ENCODE data around the gene TAF1C. TPM values are rescaled to one million over a fixed set of nuclear protein-coding genes. Genes with fewer than 3 reads are reported as not detected.

Gene TAF1C
- total RNA-seq, 3 donors from 2014 or later (not counting 1 experiment from before 2014, with no cell fraction given) = 89.0 to 97.7 (median 91.9) TPM

- Histone ChIP-seq H3K4me3 (ENCODE audit: low read length) (no peak overlapping the region), H3K27ac (ENCODE audit: low read length) (no peak overlapping the region), H3K27me3 (ENCODE audit: control insufficient read depth, insufficient read depth, low read length) (no peaks in the 10 kb centered on the region), H3K9me3 (ENCODE audit: control insufficient read depth, insufficient read depth, low read length) (no peaks in the 10 kb centered on the region), H3K4me1 (ENCODE audit: control insufficient read depth, insufficient read depth, low read length) (no peaks in the 10 kb centered on the region), H3K36me3 (ENCODE audit: control insufficient read depth, insufficient read depth, low read length) (no peaks in the 10 kb centered on the region)
- Mint-ChIP-seq H3K36me3 (no peaks in the 10 kb centered on the region), H3K4me3 (no peak overlapping the region), H3K4me1 (no peaks in the 10 kb centered on the region), H3K27ac (no peak overlapping the region), H3K9me3 (no peaks in the 10 kb centered on the region), H3K27me3 (ENCODE audit: low read depth in 2 of 2) (peaks cover 0 to 12% of the 10 kb centered on the region in 2 donors)
- DNase-seq = no peak
- 90% methylated on average over 6 of the region's 6 CpGs for WGBS (ENCODE audit: insufficient coverage)
- ATAC-seq = no peak
- intact Hi-C loops (cut with micrococcal nuclease) = no loop called here
- no peak for TF ChIP-seq CTCF (IDR thresholded peaks at IDR 0.05)
Observed at GRCh38 chr16:84227548-84227947, 40.7 kb upstream of the TAF1C start.

GRCh38 chr16:84226026-84226425 is 39.2 kb upstream of the TAF1C start:
- WGBS (ENCODE audit: insufficient coverage) = 87% methylated on average over 8 of the region's 8 CpGs
- Mint-ChIP-seq H3K27me3 (ENCODE audit: low read depth in 2 of 2) (peaks cover 0 to 9% of the 10 kb centered on the region in 2 donors), H3K4me3 (no peak overlapping the region), H3K27ac (no peak overlapping the region), H3K4me1 (no peaks in the 10 kb centered on the region), H3K36me3 (no peaks in the 10 kb centered on the region), H3K9me3 (no peaks in the 10 kb centered on the region)
- Histone ChIP-seq H3K27ac (ENCODE audit: low read length) (no peak overlapping the region), H3K9me3 (ENCODE audit: control insufficient read depth, insufficient read depth, low read length) (no peaks in the 10 kb centered on the region), H3K4me3 (ENCODE audit: low read length) (no peak overlapping the region), H3K36me3 (ENCODE audit: control insufficient read depth, insufficient read depth, low read length) (no peaks in the 10 kb centered on the region), H3K27me3 (ENCODE audit: control insufficient read depth, insufficient read depth, low read length) (no peaks in the 10 kb centered on the region), H3K4me1 (ENCODE audit: control insufficient read depth, insufficient read depth, low read length) (no peaks in the 10 kb centered on the region)
- intact Hi-C loops (cut with micrococcal nuclease) = no loop called here
- DNase-seq (no peak), ATAC-seq (no peak)
- TF ChIP-seq CTCF (IDR thresholded peaks at IDR 0.05) = no peak

- H3K4me3 ChIP-seq (ENCODE audit: low read length) = no peak overlapping the region
- Mint-ChIP-seq H3K36me3 (no peaks in the 10 kb centered on the region), H3K9me3 (no peaks in the 10 kb centered on the region), H3K4me1 (no peaks in the 10 kb centered on the region), H3K27me3 (ENCODE audit: low read depth in 2 of 2) (peaks cover 0 to 7% of the 10 kb centered on the region in 2 donors), H3K4me3 (no peak overlapping the region), H3K27ac (no peak overlapping the region)
- no peak overlapping the region for H3K27ac ChIP-seq (ENCODE audit: low read length)
- ATAC-seq (no peak), DNase-seq (no peak)
- H3K4me1 ChIP-seq (ENCODE audit: control insufficient read depth, insufficient read depth, low read length) = no peaks in the 10 kb centered on the region
- intact Hi-C loops (cut with micrococcal nuclease) = no loop called here
- TF ChIP-seq CTCF (IDR thresholded peaks at IDR 0.05) = no peak
- no peaks in the 10 kb centered on the region for H3K36me3 ChIP-seq (ENCODE audit: control insufficient read depth, insufficient read depth, low read length)
- H3K27me3 ChIP-seq (ENCODE audit: control insufficient read depth, insufficient read depth, low read length) = no peaks in the 10 kb centered on the region
- whole genome bisulfite sequencing (ENCODE audit: insufficient coverage) = 92% methylated on average over 7 of the region's 7 CpGs
- no peaks in the 10 kb centered on the region for H3K9me3 ChIP-seq (ENCODE audit: control insufficient read depth, insufficient read depth, low read length)
Observed at GRCh38 chr16:84225571-84225970, 38.7 kb upstream of the TAF1C start.

- Mint-ChIP-seq H3K27me3 (ENCODE audit: low read depth in 2 of 2) (peaks cover 0 to 6% of the 10 kb centered on the region in 2 donors), H3K9me3 (no peaks in the 10 kb centered on the region), H3K36me3 (no peaks in the 10 kb centered on the region), H3K4me3 (no peak overlapping the region), H3K27ac (no peak overlapping the region), H3K4me1 (no peaks in the 10 kb centered on the region)
- no peak overlapping the region for H3K27ac ChIP-seq (ENCODE audit: low read length)
- ATAC-seq (no peak), DNase-seq (no peak)
- no peaks in the 10 kb centered on the region for H3K36me3 ChIP-seq (ENCODE audit: control insufficient read depth, insufficient read depth, low read length)
- no peak for TF ChIP-seq CTCF (IDR thresholded peaks at IDR 0.05)
- 83% methylated on average over 3 of the region's 3 CpGs for WGBS (ENCODE audit: insufficient coverage)
- no peak overlapping the region for H3K4me3 ChIP-seq (ENCODE audit: low read length)
- H3K4me1 ChIP-seq (ENCODE audit: control insufficient read depth, insufficient read depth, low read length) = no peaks in the 10 kb centered on the region
- H3K9me3 ChIP-seq (ENCODE audit: control insufficient read depth, insufficient read depth, low read length) = no peaks in the 10 kb centered on the region
- intact Hi-C loops (cut with micrococcal nuclease) = no loop called here
- H3K27me3 ChIP-seq (ENCODE audit: control insufficient read depth, insufficient read depth, low read length) = no peaks in the 10 kb centered on the region
Observed at GRCh38 chr16:84225126-84225525, 38.3 kb upstream of the TAF1C start.

Data from natural killer cell (primary cell).